RCC 7860 (cell line): Measurements from ENCODE around the gene CROCC.
A peak's percentile ranks its signal among the peaks of the same experiment; 100 is the strongest.
"Not testable (repeated sequence)": the region's sequence is repeated elsewhere in the genome, so short reads cannot be mapped to it uniquely, and the experiment has no call there.

ENCODE experiments used
- DNase-seq: peaks from one replicate; pipeline ENCODE4 v3.0.0-alpha.2; 2015; ENCODE audit warnings: low spot score
- FAIRE-seq: peaks from 2 replicates; lab custom pipeline; 2012; peaks lifted over from hg19 to GRCh38; lab: Jason Lieb, UNC

The CROCC gene

DNA sequence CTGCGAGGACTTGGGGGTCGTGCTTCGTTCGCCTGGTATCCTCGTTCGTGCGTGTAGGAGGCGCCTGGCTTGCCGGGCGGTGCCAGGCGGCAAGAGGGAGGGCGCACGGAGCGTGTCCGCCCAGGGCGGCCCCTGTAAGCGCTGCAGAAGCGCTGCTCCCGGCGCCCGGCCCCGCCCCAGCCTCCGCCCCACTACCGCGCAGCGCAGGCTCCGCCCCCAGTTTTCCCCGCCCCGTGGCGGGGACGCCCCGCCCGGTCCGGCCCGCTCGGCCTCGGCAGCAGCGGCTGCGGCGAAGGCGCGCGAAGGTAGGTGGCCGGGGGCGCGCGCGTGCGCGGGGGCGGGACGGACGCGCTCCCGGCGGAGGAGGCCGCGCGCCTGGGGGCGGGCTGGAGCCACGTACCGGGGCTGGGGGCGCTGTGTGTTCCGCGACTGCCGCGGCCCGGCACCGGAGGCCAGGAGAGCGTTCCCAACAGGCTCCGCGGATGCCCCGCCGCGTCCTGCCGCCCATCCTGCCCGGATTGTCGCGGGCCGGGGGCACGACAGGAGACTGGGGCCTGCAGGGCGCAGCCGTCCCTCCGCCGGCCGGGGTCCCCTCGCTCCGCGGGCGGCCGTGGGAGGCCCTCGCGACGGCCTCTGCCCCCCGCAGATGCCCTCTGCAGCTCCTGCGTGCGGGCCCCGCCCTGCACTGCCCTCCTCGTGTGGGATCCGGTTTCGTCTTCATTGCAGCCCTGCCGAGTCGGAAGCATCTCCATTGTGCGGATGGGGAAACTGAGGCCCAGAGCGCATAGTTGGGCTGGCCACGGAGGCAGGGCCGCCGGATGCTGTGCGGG lies 7.7 kb upstream of the CROCC start:
- FAIRE-seq (no peak), DNase-seq (peak; percentile 94)

- DNase-seq, FAIRE-seq: not testable (repeated sequence)
These were observed 6.7 kb upstream of the CROCC start for GRCh38 chr1:16914928-16915626.

- FAIRE-seq = no peak
- no peak for DNase-seq
These were observed 6.1 kb upstream of the CROCC start for GRCh38 chr1:16915627-16915973.

- not testable (repeated sequence) for DNase-seq, FAIRE-seq
These were observed 5.5 kb upstream of the CROCC start for GRCh38 chr1:16916036-16916880.

- no peak for FAIRE-seq
- DNase-seq = no peak
These were observed 3.4 kb upstream of the CROCC start for GRCh38 chr1:16918371-16918770.

GRCh38 chr1:16918936-16919665 lies 2.6 kb upstream of the CROCC start:
- FAIRE-seq, DNase-seq: not testable (repeated sequence)

DNA sequence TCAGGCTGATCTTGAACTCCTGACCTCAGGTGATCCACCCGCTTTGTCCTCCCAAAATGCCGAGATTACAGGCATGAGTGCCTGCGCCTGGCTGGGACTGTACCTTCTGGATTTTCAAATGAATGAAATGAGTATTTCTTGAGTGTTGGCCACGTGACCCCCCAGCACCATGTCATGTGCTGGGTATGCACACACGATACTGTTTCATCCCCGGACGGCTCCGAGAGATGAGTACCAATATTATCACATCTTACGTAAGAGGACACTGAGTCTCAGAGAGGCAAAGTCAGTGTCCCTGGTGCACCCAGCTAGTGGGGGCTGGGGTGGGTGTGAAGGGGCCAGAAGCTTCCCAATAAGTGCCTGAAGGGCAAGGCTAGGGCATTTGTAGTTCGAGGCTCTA lies 780 bp upstream of the CROCC start:
- DNase-seq (no peak), FAIRE-seq (no peak)

GRCh38 chr1:16922466-16922865 lies 735 bp downstream of the CROCC start:
- no peak for DNase-seq
- no peak for FAIRE-seq

DNA sequence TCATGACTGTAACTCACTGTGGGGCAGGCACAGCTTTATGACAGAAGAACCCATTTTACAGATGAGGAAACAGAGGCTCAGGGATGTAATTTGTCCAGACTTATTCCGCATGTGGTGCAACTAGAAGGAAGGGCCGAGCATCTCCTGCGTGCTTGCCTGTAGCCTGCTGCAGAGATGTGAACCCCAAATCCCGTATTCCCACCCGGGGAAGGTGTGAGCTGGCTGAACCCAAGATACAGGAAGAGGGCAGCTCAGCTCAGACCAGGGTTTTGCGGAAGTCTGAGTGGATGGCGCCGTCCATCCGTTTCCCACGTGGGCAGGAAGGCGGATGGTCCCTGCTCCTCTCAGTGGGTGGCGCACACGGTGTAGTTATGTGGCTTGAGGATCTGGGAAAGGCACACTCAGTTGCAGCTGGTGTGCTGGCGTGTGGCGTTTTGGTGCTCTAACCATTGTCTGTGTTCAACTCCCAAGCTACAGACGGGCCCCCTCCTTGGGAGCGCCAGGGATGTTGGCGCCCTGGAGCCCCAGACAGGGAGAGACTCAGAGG lies 1.2 kb downstream of the CROCC start:
- DNase-seq (no peak), FAIRE-seq (no peak)

DNA sequence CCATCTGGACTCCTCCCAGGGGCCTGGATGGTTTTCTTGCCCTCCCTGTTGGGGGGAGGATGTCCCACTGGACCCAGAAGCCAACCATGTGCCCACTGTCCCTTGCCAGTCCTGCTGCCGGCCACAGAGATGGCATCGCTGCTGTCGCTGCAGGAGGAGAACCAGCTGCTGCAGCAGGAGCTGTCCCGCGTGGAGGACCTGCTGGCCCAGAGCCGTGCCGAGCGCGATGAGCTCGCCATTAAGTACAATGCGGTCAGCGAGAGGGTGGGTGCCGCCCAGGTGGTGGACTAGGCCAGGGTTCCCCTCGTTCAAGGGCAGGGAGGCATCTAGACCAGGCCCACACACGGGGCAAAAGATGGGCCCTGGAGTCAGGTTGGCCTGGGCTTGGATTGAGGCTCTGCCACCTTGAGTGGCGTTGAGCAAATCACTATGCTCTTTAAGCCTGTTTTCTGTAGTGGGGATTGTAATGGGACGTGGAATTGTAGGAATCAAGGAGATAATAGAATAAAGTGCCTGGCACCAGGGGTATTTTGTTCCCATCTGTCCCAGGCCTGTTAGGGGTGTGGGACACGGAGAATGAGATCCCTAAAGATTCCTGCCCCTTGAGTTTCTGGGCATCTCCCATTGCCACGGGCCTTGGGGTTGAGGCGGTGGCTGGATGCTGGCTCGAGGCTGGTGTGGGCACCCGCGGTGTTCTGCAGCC lies 2.6 kb downstream of the CROCC start:
- FAIRE-seq (no peak), DNase-seq (no peak)

DNA sequence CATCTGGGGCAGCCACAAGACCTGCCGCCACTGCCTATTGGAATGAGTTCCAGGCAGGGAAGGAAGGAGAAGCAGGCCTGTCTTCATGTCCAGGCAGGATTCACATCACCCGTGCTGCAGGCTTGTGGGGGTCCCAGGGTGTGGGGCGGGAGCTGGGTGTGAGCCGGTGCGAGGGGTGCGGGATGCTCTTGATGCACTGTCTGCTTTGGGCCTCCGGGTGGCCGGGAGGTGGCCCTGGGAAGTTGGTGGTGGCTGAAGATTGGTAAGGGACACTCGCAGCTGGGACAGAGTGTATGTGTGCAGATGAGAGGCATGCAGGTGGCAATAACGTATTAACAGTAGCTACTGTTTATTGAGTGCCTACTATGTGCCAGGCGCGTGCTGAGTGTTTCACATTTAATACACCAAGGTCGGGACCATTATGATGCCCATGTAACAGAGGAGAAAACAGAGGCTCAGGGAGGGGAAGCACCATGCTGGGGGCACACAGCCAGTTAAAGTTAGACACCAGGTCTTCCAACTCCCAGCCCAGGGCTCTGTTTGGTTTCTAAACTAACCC lies 3.3 kb downstream of the CROCC start:
- DNase-seq (no peak), FAIRE-seq (no peak)

- no peak for FAIRE-seq
- DNase-seq = no peak
These were observed 4.1 kb downstream of the CROCC start for GRCh38 chr1:16925635-16926490.

GRCh38 chr1:16926491-16927073 lies 4.9 kb downstream of the CROCC start:
- no peak for FAIRE-seq
- no peak for DNase-seq

DNA sequence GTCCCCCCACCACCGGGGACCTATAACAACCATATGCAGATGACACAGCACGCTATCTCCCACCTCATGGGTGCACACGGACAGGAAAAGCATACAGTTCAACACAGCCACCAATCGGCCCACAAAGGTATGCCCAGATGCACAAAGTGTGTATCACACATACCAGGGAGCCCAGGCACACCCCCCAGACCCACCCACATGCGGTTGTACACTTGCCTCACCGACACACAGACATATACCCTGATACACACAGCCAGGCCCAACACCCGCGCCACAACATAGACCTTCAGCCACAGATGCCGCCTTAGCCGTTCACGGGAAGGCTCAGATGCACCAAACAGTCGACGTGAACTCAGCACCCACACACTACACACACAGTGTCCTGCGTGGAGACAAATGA lies 5.5 kb downstream of the CROCC start:
- FAIRE-seq = no peak
- no peak for DNase-seq

GRCh38 chr1:16927711-16928485 lies 6.2 kb downstream of the CROCC start:
- DNase-seq = no peak

GRCh38 chr1:16929146-16930041 lies 7.7 kb downstream of the CROCC start:
- not testable (repeated sequence) for DNase-seq, FAIRE-seq

More at GRCh38 chr1:16927711-16928485, 6.2 kb downstream of the CROCC start:
- no peak for FAIRE-seq
